ENCODE results near the gene MT1H.

The MT1H gene

DNA sequence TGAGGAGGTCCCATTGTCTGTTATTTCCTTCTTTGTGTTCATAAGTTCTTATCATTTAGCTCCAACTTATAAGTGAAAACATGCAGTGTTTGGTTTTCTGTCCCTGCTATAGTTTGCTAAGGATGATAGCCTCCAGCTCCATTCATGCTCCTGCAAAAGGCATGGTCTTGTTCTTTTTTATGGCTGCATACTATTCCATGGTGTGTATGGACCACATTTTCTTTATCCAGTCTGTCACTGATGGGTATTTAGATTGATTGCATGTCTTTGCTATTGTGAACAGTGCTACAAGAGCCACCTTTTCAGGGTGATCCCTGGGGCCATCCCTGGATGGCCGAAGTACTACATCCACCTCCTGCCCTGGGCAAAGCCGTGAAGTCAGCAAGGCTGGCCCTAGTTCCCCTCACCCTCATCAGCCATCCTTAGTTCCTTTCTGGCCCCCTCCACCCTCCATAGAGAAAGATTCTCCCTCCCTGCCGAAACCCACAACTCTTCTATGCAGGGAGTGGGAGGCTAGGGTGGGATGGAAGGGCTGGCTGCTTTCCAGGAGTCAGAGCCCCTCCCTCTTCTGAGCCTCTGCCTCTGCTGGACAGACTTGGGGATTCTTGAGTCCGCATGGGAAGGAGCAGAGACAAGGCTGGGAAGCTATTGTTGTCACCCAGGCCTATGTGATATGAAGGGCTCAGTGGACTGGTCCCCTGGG is 21.0 kb downstream of the MT1H start:
- no peaks in the 10 kb centered on the region for H3K36me3 ChIP-seq (ENCODE audit: control insufficient read depth, insufficient read depth, low read length)
- H3K4me3 ChIP-seq (ENCODE audit: low read depth, low read length), result no peak overlapping the region
- no peaks in the 10 kb centered on the region for H3K27me3 ChIP-seq (ENCODE audit: control insufficient read depth, insufficient read depth, low read length)
- no peak overlapping the region for H2AFZ ChIP-seq
- H3K27ac ChIP-seq, result no peak overlapping the region
- H3K9me3 ChIP-seq (ENCODE audit: control insufficient read depth, low read length), result no peaks in the 10 kb centered on the region
- TF ChIP-seq, protein P1, sequence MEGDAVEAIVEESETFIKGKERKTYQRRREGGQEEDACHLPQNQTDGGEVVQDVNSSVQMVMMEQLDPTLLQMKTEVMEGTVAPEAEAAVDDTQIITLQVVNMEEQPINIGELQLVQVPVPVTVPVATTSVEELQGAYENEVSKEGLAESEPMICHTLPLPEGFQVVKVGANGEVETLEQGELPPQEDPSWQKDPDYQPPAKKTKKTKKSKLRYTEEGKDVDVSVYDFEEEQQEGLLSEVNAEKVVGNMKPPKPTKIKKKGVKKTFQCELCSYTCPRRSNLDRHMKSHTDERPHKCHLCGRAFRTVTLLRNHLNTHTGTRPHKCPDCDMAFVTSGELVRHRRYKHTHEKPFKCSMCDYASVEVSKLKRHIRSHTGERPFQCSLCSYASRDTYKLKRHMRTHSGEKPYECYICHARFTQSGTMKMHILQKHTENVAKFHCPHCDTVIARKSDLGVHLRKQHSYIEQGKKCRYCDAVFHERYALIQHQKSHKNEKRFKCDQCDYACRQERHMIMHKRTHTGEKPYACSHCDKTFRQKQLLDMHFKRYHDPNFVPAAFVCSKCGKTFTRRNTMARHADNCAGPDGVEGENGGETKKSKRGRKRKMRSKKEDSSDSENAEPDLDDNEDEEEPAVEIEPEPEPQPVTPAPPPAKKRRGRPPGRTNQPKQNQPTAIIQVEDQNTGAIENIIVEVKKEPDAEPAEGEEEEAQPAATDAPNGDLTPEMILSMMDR (IDR thresholded peaks at IDR 0.05), result no peak
- no peak overlapping the region for H3K4me2 ChIP-seq (ENCODE audit: low read length)
- H3K79me2 ChIP-seq, result no peaks in the 10 kb centered on the region
- no peak overlapping the region for H3K9ac ChIP-seq
- peaks cover 5% of the 10 kb centered on the region for H3K4me1 ChIP-seq

DNA sequence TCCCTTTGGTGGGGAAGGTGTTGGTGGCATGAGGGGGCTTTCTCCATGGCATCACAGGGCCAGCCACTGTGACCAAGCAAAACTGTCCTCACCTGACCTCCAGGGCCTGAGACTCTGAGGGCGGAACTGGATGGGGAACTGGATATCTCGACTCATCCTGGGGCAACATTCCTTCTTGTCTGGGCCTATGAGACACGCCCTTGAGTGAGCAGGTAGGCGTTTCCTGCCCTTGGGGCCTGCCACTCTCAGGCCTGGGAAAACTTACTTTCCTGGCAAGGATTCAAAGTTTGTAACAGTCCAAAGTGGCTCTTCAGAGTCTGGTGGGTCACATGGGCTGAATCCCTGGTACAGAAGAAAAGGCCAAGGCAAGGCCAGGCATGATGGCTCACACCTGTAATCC is 22.3 kb downstream of the MT1H start:
- Histone ChIP-seq H3K4me3 (ENCODE audit: low read depth, low read length) (no peak overlapping the region), H3K4me2 (ENCODE audit: low read length) (no peak overlapping the region), H3K27ac (peak overlapping the region; percentile 61), H3K79me2 (no peaks in the 10 kb centered on the region), H3K4me1 (peaks cover 5% of the 10 kb centered on the region), H2AFZ (peak overlapping the region; percentile 57), H3K27me3 (ENCODE audit: control insufficient read depth, insufficient read depth, low read length) (no peaks in the 10 kb centered on the region), H3K9me3 (ENCODE audit: control insufficient read depth, low read length) (no peaks in the 10 kb centered on the region), H3K36me3 (ENCODE audit: control insufficient read depth, insufficient read depth, low read length) (no peaks in the 10 kb centered on the region), H3K9ac (no peak overlapping the region)
- TF ChIP-seq, protein P1 (IDR thresholded peaks at IDR 0.05), result no peak

- Histone ChIP-seq H3K4me3 (ENCODE audit: low read depth, low read length) (no peak overlapping the region), H3K79me2 (no peaks in the 10 kb centered on the region), H3K4me2 (ENCODE audit: low read length) (no peak overlapping the region), H3K4me1 (peaks cover 5% of the 10 kb centered on the region), H3K36me3 (ENCODE audit: control insufficient read depth, insufficient read depth, low read length) (no peaks in the 10 kb centered on the region), H3K9me3 (ENCODE audit: control insufficient read depth, low read length) (no peaks in the 10 kb centered on the region), H3K9ac (no peak overlapping the region), H3K27ac (no peak overlapping the region), H3K27me3 (ENCODE audit: control insufficient read depth, insufficient read depth, low read length) (no peaks in the 10 kb centered on the region), H2AFZ (no peak overlapping the region)
- TF ChIP-seq, protein P1 (IDR thresholded peaks at IDR 0.05), result no peak
Observed at GRCh38 chr16:56695246-56695645, 25.6 kb downstream of the MT1H start.

DNA sequence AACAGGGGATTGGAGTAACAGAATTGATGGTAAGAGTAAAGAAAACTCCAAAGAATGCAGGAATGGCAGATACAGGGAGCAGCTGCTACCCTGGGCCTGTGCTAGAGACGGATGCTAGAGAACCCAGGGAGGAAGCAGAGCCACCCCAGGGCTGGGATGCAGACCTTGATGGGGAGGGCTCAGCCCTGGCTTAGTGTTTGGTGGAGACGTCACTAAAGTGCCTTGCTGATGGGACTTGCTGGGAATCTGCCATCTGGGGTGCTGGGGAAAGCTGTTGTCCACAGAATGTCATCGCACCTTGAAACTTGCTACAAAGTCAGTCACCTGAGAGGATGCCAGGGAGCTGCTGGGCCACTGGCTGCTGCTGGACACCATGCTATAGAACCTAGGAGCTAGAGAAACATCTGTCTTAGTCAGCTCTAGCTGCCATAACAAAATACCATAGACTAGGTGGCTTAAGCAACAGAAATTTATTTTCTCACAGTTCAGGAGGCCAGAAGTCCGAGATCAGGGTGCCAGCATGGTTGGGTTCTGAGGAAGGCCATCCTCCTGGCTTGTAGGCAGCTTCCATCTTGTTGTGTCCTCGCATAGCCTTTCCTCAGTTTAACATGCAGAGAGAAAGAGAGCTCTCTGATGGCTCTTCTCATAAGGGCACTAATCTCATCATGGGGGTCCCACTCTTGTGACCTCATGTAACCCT is 28.0 kb downstream of the MT1H start:
- Histone ChIP-seq H3K4me1 (no peaks in the 10 kb centered on the region), H3K4me3 (ENCODE audit: low read depth, low read length) (no peak overlapping the region), H3K9me3 (ENCODE audit: control insufficient read depth, low read length) (no peaks in the 10 kb centered on the region), H3K27me3 (ENCODE audit: control insufficient read depth, insufficient read depth, low read length) (no peaks in the 10 kb centered on the region), H2AFZ (no peak overlapping the region), H3K79me2 (no peaks in the 10 kb centered on the region), H3K9ac (no peak overlapping the region), H3K4me2 (ENCODE audit: low read length) (no peak overlapping the region), H3K27ac (no peak overlapping the region), H3K36me3 (ENCODE audit: control insufficient read depth, insufficient read depth, low read length) (no peaks in the 10 kb centered on the region)
- TF ChIP-seq, protein P1 (IDR thresholded peaks at IDR 0.05), result no peak
